HTERT RPE-1 (cell line): ENCODE measurements around the gene CRTC1.
"Not testable (repeated sequence)": the region's sequence is repeated elsewhere in the genome, so short reads cannot be mapped to it uniquely, and the experiment has no call there.

Experiments
- in situ Hi-C: fragments of 300-500 bp; cut with MboI; formaldehyde crosslinking; loops from 4 replicates; pipeline ENCODE4 v1.14.3; 2020; ENCODE audit warnings: low sequenced_read_pairs

CRTC1 gene

GRCh38 chr19:18725841-18726770 is 42.6 kb downstream of the CRTC1 start:
- in situ Hi-C loops = no loop called here

GRCh38 chr19:18726846-18727245 is 43.4 kb downstream of the CRTC1 start:
- in situ Hi-C loops = no loop called here

GRCh38 chr19:18727602-18728001 is 44.1 kb downstream of the CRTC1 start:
- in situ Hi-C loops = not testable (repeated sequence)

GRCh38 chr19:18729933-18730530 is 46.6 kb downstream of the CRTC1 start:
- in situ Hi-C loops = no loop called here

- in situ Hi-C loops = no loop called here
These were observed 47.5 kb downstream of the CRTC1 start for GRCh38 chr19:18730885-18731513.

GRCh38 chr19:18731562-18732008 is 48.1 kb downstream of the CRTC1 start:
- in situ Hi-C loops = no loop called here

GRCh38 chr19:18733196-18733647 is 49.7 kb downstream of the CRTC1 start:
- in situ Hi-C loops = no loop called here

- in situ Hi-C loops = not testable (repeated sequence)
These were observed 50.4 kb downstream of the CRTC1 start for GRCh38 chr19:18733762-18734332.

- in situ Hi-C loops = no loop called here
These were observed 51.8 kb downstream of the CRTC1 start for GRCh38 chr19:18735324-18735723.

- in situ Hi-C loops = no loop called here
These were observed 52.3 kb downstream of the CRTC1 start for GRCh38 chr19:18735752-18736151.

- in situ Hi-C loops = no loop called here
These were observed 53.2 kb downstream of the CRTC1 start for GRCh38 chr19:18736415-18737336.

GRCh38 chr19:18737337-18737953 is 54.0 kb downstream of the CRTC1 start:
- in situ Hi-C loops = no loop called here

GRCh38 chr19:18737954-18738351 is 54.5 kb downstream of the CRTC1 start:
- in situ Hi-C loops = no loop called here

- in situ Hi-C loops = no loop called here
These were observed 55.6 kb downstream of the CRTC1 start for GRCh38 chr19:18738961-18739690.

GRCh38 chr19:18741124-18742121 is 57.9 kb downstream of the CRTC1 start:
- in situ Hi-C loops = no loop called here

GRCh38 chr19:18742324-18742723 is 58.8 kb downstream of the CRTC1 start:
- in situ Hi-C loops = no loop called here

GRCh38 chr19:18742838-18743783 is 59.6 kb downstream of the CRTC1 start:
- in situ Hi-C loops = no loop called here
